H4 (cell line): ENCODE measurements around the gene NRXN2. TPM values are rescaled to one million over a fixed set of nuclear protein-coding genes. Genes with fewer than 3 reads are reported as not detected.

Source experiments
- DNase-seq: peaks from one replicate; pipeline ENCODE4 v3.0.0-alpha.2; 2015; ENCODE audit warnings: low spot score
- total RNA-seq: library from RNA; depleted of rRNA; stranded (reverse); fragments of >200 nt; shearing (Covaris generic); gene quantifications from 2 replicates; pipeline ENCODE4 v1.2.3, GENCODE V29; 2014

NRXN2 gene
- total RNA-seq, 1 experiment from 2014 or later = 0.17 TPM

DNA sequence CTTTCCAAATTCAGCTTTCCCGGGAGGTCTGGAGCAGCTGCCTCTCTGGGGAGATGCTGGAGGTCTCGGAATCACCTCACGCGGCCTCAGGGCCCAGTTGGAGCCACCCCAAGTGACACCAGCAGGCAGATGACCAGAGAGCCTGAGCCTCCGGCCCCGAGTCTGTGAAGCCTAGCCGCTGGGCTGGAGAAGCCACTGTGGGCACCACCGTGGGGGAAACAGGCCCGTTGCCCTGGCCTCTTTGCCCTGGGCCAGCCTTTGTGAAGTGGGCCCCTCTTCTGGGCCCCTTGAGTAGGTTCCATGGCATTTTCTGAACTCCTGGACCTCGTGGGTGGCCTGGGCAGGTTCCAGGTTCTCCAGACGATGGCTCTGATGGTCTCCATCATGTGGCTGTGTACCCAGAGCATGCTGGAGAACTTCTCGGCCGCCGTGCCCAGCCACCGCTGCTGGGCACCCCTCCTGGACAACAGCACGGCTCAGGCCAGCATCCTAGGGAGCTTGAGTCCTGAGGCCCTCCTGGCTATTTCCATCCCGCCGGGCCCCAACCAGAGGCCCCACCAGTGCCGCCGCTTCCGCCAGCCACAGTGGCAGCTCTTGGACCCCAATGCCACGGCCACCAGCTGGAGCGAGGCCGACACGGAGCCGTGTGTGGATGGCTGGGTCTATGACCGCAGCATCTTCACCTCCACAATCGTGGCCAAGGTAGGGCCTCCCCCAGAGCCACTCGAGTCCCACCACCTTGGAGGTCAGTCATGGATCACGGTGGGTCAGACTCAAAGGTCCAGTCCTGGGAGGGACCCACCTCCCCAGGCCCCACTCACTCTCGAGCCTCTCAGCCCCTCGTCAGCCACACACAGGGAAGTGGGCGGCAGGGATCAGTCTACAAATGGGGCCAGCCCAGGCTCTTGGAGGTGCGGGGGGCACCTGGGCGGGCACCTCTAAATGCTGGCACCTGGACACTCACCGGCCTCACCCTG lies 131.5 kb downstream of the NRXN2 start:
- DNase-seq = no peak

DNA sequence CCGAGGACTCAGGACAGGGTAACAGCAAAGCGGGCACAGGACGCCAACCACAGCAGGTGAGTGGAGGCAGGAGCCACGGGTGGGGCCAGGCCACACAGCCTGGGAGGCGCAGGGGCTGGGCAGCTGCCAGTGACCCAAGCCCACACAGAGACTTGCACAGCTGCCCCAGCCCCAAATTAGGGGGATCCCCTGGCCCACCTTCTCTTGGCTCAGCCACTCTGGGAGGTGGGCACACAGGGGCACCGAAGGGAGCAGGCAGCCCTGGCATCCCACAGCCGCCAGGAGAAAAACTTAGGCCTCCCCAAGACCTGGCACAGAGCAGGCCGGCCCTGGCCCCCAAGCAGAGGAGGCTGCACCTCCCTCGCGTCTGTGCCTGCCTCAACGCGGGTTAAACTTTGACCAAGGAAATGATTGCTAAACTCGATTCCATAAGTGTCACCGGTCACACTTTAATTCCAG lies 132.2 kb downstream of the NRXN2 start, which contains the start of gene SLC22A12:
Gene SLC22A12 (plus strand): TSS at position 458 of the 459 bp plus-strand sequence. CDS start 337 bp downstream, outside the sequence.
- no peak for DNase-seq

DNA sequence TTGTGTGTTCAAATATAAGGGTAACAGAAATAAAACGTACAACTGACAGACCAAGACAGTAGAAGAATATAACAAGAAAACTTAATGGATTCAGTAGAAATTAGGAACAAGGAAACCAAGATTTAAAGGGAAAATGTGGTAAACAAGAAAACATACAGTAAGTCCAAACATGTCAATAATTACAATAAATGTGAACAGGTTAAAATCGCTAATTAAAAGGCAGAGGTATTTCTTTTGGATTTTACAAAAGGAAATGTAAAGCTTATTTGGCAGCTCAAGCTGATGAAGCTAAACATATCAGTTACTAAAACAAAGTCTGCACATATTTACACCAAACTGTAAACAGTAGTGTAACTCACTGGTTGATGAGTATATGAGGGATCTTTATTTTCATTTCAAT lies 134.3 kb downstream of the NRXN2 start:
- no peak for DNase-seq

DNA sequence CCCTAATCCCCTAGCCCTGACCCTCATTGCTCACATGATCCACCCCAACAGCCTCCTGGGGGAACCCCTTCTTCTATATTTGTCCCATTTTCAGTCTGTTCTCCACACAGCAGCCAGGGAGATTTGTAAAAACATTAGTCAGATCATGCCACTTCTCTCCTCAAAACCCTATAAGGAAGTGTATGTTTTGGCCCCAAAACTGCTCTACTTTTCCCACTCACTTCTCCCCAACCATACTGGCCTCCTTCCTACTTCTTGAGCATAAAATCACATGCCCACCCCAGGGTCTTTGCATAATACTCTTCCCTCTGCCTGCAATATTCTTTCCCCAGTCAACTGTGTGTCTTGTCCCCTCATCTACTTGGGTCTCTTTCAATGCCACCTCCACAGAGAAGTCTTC lies 136.6 kb downstream of the NRXN2 start:
- DNase-seq = no peak

DNA sequence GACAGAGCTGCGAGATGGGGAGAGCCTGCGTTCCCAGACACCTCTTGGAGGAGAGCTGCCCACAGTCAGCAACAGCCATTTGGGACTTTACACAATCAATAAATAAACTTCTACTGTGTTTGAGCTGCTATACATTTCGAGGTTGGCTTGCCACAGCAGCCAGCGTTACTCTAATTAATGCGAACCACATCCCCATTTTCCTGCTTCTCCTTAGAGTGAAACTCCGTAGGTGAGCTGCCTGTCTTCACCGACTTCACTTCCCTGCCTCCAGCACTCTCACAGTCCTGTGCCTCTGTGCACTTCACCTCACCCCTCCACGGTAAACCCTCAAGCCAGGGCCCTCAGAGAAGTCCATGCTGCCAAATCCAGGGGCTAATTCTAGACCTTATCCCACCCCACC lies 137.8 kb downstream of the NRXN2 start:
- no peak for DNase-seq

DNA sequence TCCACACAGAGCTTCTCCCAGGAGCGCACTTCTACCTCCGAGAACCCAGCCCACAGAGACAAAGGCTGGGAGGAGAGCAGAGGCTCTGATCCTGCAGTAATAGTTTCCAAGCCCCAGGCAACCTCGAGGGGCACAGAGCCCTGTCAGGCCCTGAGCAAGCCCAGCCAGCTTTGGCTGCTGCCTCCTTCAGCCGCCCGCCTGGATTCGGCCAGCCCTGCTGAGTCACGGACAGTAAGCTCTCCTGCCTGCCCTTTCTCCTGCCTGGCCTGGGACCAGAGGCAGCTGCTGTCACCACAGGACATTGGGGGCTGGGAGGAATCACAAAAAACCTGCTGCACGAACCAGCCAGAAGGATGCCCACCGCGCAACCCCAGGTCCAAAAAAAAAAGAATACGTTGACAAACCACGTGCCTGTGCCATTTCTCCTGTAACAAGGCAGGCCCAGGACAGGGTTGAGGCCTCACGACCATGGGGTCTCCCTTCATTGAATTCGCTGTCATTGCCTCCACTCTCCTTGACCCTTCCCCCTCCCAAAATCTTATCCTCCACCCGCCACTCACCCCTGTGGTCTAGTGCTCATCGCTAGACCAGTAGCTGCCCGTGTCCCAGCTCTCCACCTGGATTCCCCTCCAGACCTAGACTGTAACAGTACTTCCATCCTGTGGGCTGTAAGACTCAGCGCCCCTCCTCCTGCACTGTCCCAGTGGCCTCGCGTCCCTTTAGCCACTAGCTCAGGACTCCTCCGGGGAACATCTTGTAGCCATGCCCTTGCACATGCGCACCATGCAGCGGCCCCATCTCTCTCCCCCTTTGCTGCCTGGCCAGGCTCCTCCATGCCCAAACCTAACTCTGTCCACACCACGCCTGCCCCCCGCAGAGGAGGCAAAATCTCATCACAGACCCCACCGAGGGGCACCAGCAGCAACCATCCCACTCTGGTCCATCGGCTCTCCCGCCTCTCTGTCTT lies 139.4 kb downstream of the NRXN2 start:
- peak; percentile 76 for DNase-seq

DNA sequence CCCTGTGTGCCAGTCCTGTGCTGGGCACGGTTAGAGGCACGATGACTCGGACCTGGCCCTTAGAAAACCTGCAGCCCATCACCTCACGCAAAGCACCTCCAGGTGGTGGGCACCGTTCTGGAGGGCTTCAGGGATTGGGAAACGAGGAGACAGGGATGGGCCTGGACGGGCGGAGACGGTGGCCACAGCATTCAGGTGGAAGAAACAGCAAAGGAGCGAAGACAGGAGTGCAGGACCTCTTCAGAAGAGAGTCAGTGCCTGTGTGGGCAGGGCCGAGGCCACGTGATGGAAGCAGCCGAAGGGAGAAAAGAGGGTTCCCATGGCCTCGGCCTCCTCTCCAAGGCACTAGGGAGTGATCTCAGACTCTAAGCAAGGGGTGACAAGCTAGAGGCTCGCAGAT lies 140.1 kb downstream of the NRXN2 start:
- no peak for DNase-seq

DNA sequence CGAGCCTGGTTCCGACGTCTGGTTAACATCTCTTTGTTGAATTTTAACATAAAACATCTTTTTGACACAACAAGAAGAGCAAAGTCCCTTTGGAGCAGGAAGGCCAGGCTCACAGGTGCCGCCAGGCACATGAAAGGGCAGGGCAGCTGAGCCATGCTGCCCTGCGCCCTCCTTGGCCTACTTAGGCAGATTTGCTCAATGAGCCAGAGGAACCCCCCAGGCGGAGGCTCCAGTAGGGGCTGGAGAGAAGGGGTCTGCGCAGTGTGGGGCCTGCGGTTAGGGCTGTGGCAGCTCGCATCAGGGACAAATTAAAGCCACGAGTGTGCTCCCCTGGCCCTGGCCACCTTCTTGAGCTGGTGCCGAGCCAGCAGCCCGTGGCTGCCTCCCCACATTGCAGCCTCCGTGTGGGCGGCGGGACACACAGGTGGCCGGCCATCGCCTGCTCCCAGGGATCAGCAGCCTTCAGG lies 141.9 kb downstream of the NRXN2 start:
- no peak for DNase-seq

DNA sequence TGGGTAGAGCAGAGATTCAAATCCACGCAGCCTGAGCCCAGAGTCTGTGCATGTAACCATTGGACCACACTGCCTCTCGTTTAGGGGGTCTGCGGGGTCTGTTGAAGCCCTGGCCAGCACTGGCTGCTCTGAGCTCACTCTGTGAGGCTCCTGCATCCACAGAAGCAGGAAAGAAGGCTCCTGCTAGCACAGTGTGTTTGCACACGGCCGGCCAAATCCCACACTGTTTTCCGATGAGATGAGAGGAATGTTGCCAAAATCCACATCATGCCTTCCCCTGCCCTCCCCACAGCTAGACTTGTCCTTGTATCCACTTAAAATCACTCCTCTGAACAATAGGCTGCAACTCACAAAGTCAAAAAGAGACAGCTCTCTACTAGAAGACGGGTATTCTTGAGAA lies 142.6 kb downstream of the NRXN2 start:
- no peak for DNase-seq

DNA sequence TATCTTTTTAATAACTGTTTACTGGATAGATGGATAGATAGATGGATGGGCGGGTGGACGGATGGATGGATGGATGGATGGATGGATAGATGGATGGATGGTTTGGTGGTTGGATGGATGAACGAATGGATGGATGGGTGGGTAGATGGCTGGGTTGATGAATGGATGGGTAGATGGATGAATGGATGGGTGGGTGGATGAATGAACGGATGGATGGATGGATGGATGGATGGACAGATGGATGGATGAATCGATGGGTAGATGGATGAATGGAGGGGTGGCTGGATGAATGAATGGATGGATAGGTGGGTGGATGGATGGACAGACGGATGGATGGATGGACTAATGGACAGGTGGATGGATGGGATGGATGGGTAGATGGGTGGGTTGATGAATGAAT lies 145.8 kb downstream of the NRXN2 start:
- no peak for DNase-seq

DNA sequence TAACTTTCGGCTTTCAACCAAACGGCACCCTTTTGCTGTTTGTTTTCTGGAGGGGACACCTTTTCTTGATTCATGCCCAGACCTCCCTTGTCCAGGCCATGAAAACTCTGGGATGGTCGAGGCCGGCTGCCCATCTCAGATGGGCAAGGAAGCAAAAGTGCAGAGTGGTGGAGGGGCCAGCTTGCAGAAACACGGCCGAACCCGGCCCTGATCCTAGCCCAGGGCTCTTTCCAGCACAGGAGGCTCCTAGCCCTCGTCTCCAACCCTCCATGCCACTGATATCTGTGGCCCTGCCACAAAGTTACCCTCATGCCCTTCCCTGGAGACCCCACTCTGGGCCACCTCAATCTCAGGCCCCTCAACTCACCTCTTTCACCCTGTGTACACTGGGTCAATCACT lies 150.9 kb downstream of the NRXN2 start:
- DNase-seq = no peak

DNA sequence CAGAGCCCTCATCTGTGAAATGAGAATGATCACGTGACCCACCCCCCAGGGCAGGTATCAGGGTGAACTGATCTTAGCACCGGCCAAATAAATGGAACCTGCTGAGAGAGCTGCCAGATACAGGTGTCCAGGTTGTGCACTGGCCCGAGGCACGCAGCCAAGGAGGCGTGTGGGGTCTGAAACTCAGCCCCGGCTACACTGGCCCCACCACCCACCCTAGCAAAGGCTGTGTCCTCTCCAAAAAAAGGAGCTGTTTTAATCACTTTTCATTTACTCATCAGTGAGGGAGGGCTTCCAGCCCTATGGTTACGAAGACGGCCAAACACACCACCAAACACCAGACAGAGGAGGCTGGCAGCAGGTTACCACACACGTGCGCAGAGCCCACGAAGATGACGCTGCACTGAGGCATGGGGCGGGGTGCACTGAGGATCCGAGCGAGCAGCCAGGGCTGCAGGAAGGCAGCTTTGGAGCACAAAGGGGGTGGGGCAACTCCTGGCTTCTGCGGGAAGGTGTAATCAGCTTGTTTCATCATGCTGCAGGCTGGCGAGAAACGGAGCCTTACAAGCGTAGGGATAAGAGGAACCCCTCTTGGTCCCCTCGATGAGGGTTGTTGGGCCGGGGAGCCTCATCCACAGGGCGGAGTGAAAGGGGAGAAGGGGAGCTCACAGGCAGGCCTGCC lies 151.4 kb downstream of the NRXN2 start:
- no peak for DNase-seq

DNA sequence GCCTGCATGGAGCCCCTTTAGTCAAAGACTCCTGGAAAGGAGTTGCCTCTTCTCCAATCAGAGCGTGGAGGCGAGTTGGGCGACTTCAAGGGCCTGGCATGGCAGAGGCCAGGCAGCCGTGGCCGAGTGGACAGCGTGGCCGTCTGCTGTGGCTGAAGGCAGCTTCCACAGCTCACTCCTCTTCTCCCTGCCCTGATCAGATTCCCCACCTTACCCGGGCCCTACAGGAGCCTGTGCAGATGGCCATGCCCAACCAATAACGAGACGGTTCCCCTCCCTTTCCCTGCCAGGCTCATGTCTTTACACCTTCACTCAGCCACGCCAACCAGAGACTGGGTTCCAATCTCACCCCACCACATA lies 152.0 kb downstream of the NRXN2 start:
- no peak for DNase-seq

DNA sequence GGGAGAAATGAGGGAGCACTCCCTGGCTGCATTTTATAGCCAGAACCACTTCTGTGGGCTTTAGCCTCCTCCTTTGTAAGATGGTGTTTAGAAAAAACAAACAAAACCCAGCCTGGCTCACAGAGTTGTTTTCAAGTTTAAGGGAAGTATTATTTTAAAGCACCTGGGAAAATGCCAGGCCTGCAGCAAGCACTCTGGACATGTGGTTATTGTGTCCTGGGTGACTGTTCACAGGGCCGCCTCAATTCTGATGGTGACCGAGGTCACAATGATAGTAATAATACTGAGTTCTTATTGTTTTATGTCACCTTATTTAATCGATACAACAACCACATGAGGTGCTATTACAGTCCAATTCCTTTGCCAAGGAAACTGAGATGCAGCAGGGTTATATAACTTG lies 152.7 kb downstream of the NRXN2 start:
- no peak for DNase-seq

DNA sequence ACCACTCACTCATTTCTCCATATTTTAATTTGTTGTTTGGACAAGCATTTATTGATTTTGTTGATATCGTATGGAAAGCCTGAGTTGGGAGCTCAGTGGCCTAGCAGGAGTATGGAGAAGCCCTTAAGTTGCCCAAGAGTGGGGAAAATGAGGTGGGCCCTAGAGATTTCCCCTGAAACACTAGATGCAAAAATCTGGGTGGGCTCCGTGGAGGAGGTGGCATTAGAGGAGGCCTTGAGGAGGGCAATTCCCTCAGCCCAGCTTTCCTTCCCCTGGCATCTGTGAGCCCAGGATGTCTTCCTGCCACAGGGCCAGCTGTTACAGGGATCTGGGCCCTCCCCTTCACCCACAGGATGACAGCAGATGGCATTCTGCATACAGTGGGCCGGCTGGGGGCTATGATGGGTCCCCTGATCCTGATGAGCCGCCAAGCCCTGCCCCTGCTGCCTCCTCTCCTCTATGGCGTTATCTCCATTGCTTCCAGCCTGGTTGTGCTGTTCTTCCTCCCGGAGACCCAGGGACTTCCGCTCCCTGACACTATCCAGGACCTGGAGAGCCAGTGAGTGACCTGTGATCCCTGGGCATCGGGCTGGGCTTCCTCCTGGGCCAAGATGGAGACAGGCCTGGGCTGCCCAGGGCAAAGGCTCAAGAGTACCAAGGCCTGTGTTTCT lies 153.6 kb downstream of the NRXN2 start:
- no peak for DNase-seq

DNA sequence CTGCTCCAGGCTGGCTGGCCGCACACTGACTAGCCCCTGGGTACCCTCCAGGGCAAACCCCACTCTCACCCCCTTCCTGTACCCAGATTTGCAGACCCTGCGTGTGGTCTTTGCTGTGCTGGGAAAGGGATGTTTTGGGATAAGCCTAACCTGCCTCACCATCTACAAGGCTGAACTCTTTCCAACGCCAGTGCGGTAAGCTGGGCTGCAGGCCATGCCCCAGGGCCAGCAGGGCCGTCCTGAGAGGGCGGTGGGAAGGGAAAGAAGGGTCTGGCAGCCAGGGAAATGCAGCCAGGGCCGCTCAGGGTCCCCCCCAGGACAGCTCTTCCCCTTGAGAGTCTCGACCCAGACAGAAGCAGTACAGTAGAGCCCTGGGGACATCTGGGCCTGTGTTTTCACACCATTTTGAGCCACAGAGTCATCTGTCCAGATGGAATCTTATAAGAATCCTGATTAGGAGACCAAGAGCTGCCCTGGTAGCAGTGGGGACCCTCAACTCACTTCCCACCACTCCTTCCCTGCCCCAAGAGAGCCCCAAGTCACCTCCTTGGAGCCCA lies 154.3 kb downstream of the NRXN2 start:
- DNase-seq = no peak

DNA sequence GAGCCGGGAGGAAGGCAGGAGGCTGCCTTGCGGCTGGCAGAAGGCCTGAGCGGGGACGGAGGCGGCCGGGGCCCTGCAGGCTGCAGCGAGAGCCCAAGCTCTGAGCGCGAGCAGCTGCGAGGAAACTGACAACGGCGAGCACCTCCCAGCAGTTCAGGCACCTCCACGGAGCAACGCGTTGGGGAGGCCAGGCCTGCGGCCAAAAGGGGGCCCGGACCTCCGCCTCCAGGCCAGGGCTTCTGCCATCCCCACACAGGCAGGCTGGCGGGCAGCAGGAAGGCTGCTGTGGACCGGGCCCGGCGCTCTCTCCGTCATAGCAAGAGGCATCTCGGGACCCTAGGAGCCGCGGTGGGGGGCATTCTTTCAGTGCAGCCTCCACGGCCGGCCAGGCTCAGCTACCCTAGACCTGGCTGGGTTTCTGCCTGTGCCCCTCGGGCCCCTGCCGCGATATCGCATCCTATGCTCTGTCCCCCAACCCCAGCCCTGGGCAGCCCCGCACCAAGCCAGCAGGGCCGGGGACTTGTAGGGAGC lies 154.9 kb downstream of the NRXN2 start:
- DNase-seq = no peak

DNA sequence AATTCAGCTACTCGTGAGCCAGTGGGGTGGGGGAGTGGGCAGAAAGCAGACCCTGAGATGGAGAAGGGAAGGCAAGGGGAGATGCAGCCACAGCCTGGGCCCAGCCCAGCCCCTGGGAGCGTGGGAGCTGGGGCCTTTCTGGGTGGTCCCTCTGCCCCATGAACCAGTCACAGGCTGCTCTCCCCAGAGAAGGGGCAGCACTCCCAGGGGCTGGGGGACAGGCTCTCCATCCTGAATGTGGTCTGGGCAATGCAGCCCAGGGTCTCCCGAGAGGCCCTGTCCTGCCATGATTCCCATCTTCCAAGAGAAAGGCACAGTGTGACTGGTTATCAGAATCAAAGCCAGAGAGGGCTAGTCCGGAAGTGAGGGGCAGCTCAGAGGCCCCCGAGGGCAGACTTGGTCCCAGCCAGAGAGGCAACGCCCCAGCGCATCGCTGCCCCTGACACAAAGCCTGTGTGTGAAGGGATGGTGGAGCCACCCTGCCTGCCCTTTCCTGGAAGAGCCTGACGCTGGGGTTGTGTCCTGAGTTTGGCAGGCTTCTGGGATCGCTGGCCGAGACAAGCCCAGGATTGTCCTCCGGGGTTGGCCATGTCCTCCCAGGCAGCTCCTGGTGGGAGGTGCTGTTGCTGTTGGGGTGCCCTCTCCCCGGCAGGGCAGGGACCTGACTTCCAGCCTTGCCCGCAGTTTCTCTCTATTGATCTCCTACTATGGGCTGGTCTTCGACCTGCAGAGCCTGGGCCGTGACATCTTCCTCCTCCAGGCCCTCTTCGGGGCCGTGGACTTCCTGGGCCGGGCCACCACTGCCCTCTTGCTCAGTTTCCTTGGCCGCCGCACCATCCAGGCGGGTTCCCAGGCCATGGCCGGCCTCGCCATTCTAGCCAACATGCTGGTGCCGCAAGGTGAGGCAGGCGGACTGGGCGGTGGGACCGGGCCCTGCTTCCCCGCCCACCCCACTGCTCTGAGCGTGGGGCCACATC lies 155.8 kb downstream of the NRXN2 start:
- no peak for DNase-seq
